H9 (cell line): ENCODE measurements around the gene AMPH. TPM values are rescaled to one million over a fixed set of nuclear protein-coding genes. Genes with fewer than 3 reads are reported as not detected.
"Not testable (repeated sequence)": the region's sequence is repeated elsewhere in the genome, so short reads cannot be mapped to it uniquely, and the experiment has no call there.

Experiments
- DNase-seq: peaks from one replicate; pipeline ENCODE4 v3.0.0-alpha.2; 2017
- H2AFZ ChIP-seq: one replicate; pipeline ENCODE4 v1.6.1; 2013; ENCODE audit warnings: mild to moderate bottlenecking, low read length, control low read depth, moderate library complexity
- H2AK5ac ChIP-seq: 2 replicates; pipeline ENCODE4 v1.6.1; 2013; ENCODE audit warnings: low read length, control low read depth, mixed read lengths; ENCODE audit not compliant: insufficient read length
- H2BK120ac ChIP-seq: one replicate; pipeline ENCODE4 v1.6.1; 2013; ENCODE audit warnings: low read depth, mild to moderate bottlenecking, low read length, control low read depth, inconsistent platforms; ENCODE audit not compliant: poor library complexity, severe bottlenecking
- H2BK12ac ChIP-seq: 2 replicates; pipeline ENCODE4 v1.6.1; 2013; ENCODE audit warnings: low read length, control low read depth, mixed read lengths, low read depth; ENCODE audit not compliant: insufficient read length
- H2BK15ac ChIP-seq: 2 replicates; pipeline ENCODE4 v1.6.1; 2013; ENCODE audit warnings: low read depth, low read length, control low read depth
- H2BK20ac ChIP-seq: one replicate; pipeline ENCODE4 v1.6.1; 2013; ENCODE audit warnings: low read depth, mild to moderate bottlenecking, low read length, control low read depth, inconsistent platforms; ENCODE audit not compliant: poor library complexity, severe bottlenecking
- H2BK5ac ChIP-seq: 2 replicates; pipeline ENCODE4 v1.6.1; 2013; ENCODE audit warnings: low read length, control low read depth, mixed read lengths; ENCODE audit not compliant: insufficient read length
- H3K14ac ChIP-seq: 2 replicates; pipeline ENCODE4 v1.6.1; 2013; ENCODE audit warnings: low read length, control low read depth; ENCODE audit not compliant: insufficient read depth
- H3K18ac ChIP-seq: 2 replicates; pipeline ENCODE4 v1.6.1; 2013; ENCODE audit warnings: low read depth, mild to moderate bottlenecking, mixed read lengths, low read length, control low read depth; ENCODE audit not compliant: insufficient read length
- H3K23ac ChIP-seq: 2 replicates; pipeline ENCODE4 v1.6.1; 2013; ENCODE audit warnings: low read length, control low read depth, mixed read lengths, low read depth; ENCODE audit not compliant: insufficient read length
- H3K23me2 ChIP-seq: 2 replicates; pipeline ENCODE4 v1.6.1; 2013; ENCODE audit warnings: low read depth, mild to moderate bottlenecking, mixed read lengths, low read length, control low read depth; ENCODE audit not compliant: insufficient read length, poor library complexity, severe bottlenecking
- H3K27ac ChIP-seq: 2 replicates; pipeline ENCODE4 v1.5.1; 2013; ENCODE audit warnings: low read length, control low read depth, mixed read lengths, low read depth; ENCODE audit not compliant: insufficient read length
- H3K27me3 ChIP-seq: 2 replicates; pipeline ENCODE4 v1.6.1; 2013; ENCODE audit warnings: low read length, control low read depth, inconsistent platforms; ENCODE audit not compliant: insufficient read depth
- H3K4ac ChIP-seq: 2 replicates; pipeline ENCODE4 v1.6.1; 2013; ENCODE audit warnings: low read depth, mild to moderate bottlenecking, control low read depth, inconsistent platforms, low read length, moderate library complexity
- H3K4me1 ChIP-seq: 2 replicates; pipeline ENCODE4 v1.6.1; 2013; ENCODE audit warnings: low read length, control low read depth, inconsistent platforms; ENCODE audit not compliant: insufficient read depth
- H3K4me2 ChIP-seq: 2 replicates; pipeline ENCODE4 v1.6.1; 2013; ENCODE audit warnings: low read length, control low read depth, mixed read lengths; ENCODE audit not compliant: insufficient read length, insufficient read depth
- H3K56ac ChIP-seq: 2 replicates; pipeline ENCODE4 v1.6.1; 2013; ENCODE audit warnings: low read depth, mild to moderate bottlenecking, mixed read lengths, low read length, control low read depth; ENCODE audit not compliant: insufficient read length
- H3K79me1 ChIP-seq: 2 replicates; pipeline ENCODE4 v1.6.1; 2013; ENCODE audit warnings: low read depth, mild to moderate bottlenecking, moderate library complexity, low read length, control low read depth, inconsistent platforms; ENCODE audit not compliant: insufficient read depth, poor library complexity, severe bottlenecking
- H3K79me2 ChIP-seq: 2 replicates; pipeline ENCODE4 v1.6.1; 2013; ENCODE audit warnings: low read length, control low read depth, inconsistent platforms; ENCODE audit not compliant: insufficient read depth
- H3K9ac ChIP-seq: 2 replicates; pipeline ENCODE4 v1.6.1; 2013; ENCODE audit warnings: low read length, control low read depth, mixed read lengths; ENCODE audit not compliant: insufficient read length; ENCODE audit errors: extremely low read depth
- H3K9me3 ChIP-seq: one replicate; pipeline ENCODE4 v1.6.1; 2013; ENCODE audit warnings: low read depth, low read length, inconsistent platforms; ENCODE audit not compliant: control insufficient read depth
- H3T11ph ChIP-seq: one replicate; pipeline ENCODE4 v1.6.1; 2013; ENCODE audit warnings: mild to moderate bottlenecking, low read length, control low read depth, inconsistent platforms
- H4K20me1 ChIP-seq: one replicate; pipeline ENCODE4 v1.6.1; 2013; ENCODE audit not compliant: control insufficient read depth, insufficient read length, insufficient read depth
- H4K5ac ChIP-seq: 2 replicates; pipeline ENCODE4 v1.6.1; 2013; ENCODE audit warnings: low read depth, mild to moderate bottlenecking, mixed read lengths, low read length, control low read depth; ENCODE audit not compliant: insufficient read length
- H4K8ac ChIP-seq: replicated peaks from 2 replicates; pipeline ENCODE4 v1.6.1; 2013; ENCODE audit warnings: low read length, control low read depth, mixed read lengths, low read depth; ENCODE audit not compliant: insufficient read length
- H4K91ac ChIP-seq: 2 replicates; pipeline ENCODE4 v1.6.1; 2013; ENCODE audit warnings: low read depth, mild to moderate bottlenecking, moderate library complexity, mixed read lengths, low read length, control low read depth; ENCODE audit not compliant: insufficient read length
- H3K27ac Mint-ChIP-seq, 3 experiments: 2 replicates in 2 of 3; 3 replicates in 1 of 3; pipeline ENCODE4 v1.8.0; 2020 to 2021; ENCODE audit warnings: mixed read lengths in 3 of 3, mild to moderate bottlenecking in 1 of 3, moderate library complexity in 1 of 3
- H3K27me3 Mint-ChIP-seq: 2 replicates; pipeline ENCODE4 v1.8.0; 2021; ENCODE audit warnings: low read depth, mild to moderate bottlenecking, moderate library complexity, mixed read lengths
- H3K36me3 Mint-ChIP-seq, 3 experiments: 2 replicates in 2 of 3; 3 replicates in 1 of 3; pipeline ENCODE4 v1.8.0; 2020 to 2021; ENCODE audit warnings: low read depth in 3 of 3, mixed read lengths in 3 of 3; ENCODE audit not compliant: insufficient read depth in 1 of 3
- H3K4me1 Mint-ChIP-seq, 2 experiments: 2 replicates each; pipeline ENCODE4 v1.8.0; 2020; ENCODE audit warnings: mixed read lengths in 2 of 2
- H3K4me3 Mint-ChIP-seq, 2 experiments: 2 replicates in 1 of 2; 3 replicates in 1 of 2; pipeline ENCODE4 v1.8.0; 2020 to 2021; ENCODE audit warnings: mild to moderate bottlenecking in 2 of 2, mixed read lengths in 2 of 2, moderate library complexity in 1 of 2
- H3K9me3 Mint-ChIP-seq, 2 experiments: 2 replicates in 1 of 2; 3 replicates in 1 of 2; pipeline ENCODE4 v1.8.0; 2020; ENCODE audit warnings: mild to moderate bottlenecking in 2 of 2, mixed read lengths in 2 of 2, moderate library complexity in 1 of 2
- CTCF ChIP-seq: fragments of 200-600 bp; sonication (generic); conservative IDR thresholded peaks from 3 replicates; pipeline ENCODE4 v1.8.0; 2021; ENCODE audit warnings: antibody characterized with exemption, mild to moderate bottlenecking
- WGBS: extraction: QIAGEN DNeasy Blood & Tissue Kit; methylation state at CpG from one replicate; pipeline ENCODE4 v1.1.7; 2013; ENCODE audit warnings: missing lambda C conversion rate, low lambda C conversion rate, mixed read lengths; ENCODE audit not compliant: insufficient read length; ENCODE audit errors: extremely low coverage; 5-methylcytosine and 5-hydroxymethylcytosine counted together
- total RNA-seq: library from RNA; stranded (reverse); gene quantifications from 2 replicates; pipeline ENCODE4 v1.2.1, GENCODE V29; 2021

Gene AMPH
- total RNA-seq, 1 experiment from 2014 or later = 4.8 TPM

- no peaks in the 10 kb centered on the region for H4K20me1 ChIP-seq
- Mint-ChIP-seq H3K27ac (no peak overlapping the region), H3K27me3 (no peaks in the 10 kb centered on the region), H3K4me1 (peaks cover 0 to 4% of the 10 kb centered on the region in 2 experiments; a peak in 2 of 4 replicates), H3K4me3 (no peak overlapping the region), H3K9me3 (no peaks in the 10 kb centered on the region), H3K36me3 (no peaks in the 10 kb centered on the region)
- WGBS = no CpG with 5 or more reads among the region's 4 CpGs
- no peaks in the 10 kb centered on the region for H3K23me2 ChIP-seq
- no peak overlapping the region for H3K9ac ChIP-seq
- no peak overlapping the region for H4K5ac ChIP-seq
- no peak overlapping the region for H4K91ac ChIP-seq
- H3K9me3 ChIP-seq = no peaks in the 10 kb centered on the region
- no peaks in the 10 kb centered on the region for H3K27me3 ChIP-seq
- no peak overlapping the region for H3K23ac ChIP-seq
- no peaks in the 10 kb centered on the region for H3K4me1 ChIP-seq
- no peak overlapping the region for H2AK5ac ChIP-seq
- no peak overlapping the region for H3K18ac ChIP-seq
- H2BK5ac ChIP-seq = no peak overlapping the region
- no peak overlapping the region for H3K14ac ChIP-seq
- H2BK15ac ChIP-seq = no peak overlapping the region
- no peak overlapping the region for H3K4me2 ChIP-seq
- no peak overlapping the region for H2BK12ac ChIP-seq
- H3T11ph ChIP-seq = no peak overlapping the region
- H3K56ac ChIP-seq = no peak overlapping the region
- H2AFZ ChIP-seq = no peak overlapping the region
- no peak overlapping the region for H2BK20ac ChIP-seq
- no peak overlapping the region for H2BK120ac ChIP-seq
- no peak for DNase-seq
- no peaks in the 10 kb centered on the region for H3K79me2 ChIP-seq
- no peak overlapping the region for H4K8ac ChIP-seq
- H3K79me1 ChIP-seq = no peaks in the 10 kb centered on the region
- TF ChIP-seq CTCF = no peak
- no peak overlapping the region for H3K27ac ChIP-seq
- no peak overlapping the region for H3K4ac ChIP-seq
Measured at GRCh38 chr7:38351601-38352000, 279.6 kb downstream of the AMPH start.

- H2BK15ac ChIP-seq, H4K20me1 ChIP-seq, H3T11ph ChIP-seq, H3K23ac ChIP-seq, H3K27ac ChIP-seq, H3K4me1 ChIP-seq, H3K36me3 Mint-ChIP-seq, DNase-seq, H2AFZ ChIP-seq, H3K23me2 ChIP-seq, H2BK120ac ChIP-seq, H3K9ac ChIP-seq, H3K14ac ChIP-seq, H2BK5ac ChIP-seq, H3K9me3 Mint-ChIP-seq, H3K4me3 Mint-ChIP-seq, H3K27me3 ChIP-seq, H3K9me3 ChIP-seq, H4K5ac ChIP-seq, H3K27me3 Mint-ChIP-seq, H2BK20ac ChIP-seq, H3K4ac ChIP-seq, H3K4me2 ChIP-seq, H4K8ac ChIP-seq, H2BK12ac ChIP-seq, H3K79me1 ChIP-seq, H3K56ac ChIP-seq, H4K91ac ChIP-seq, H3K4me1 Mint-ChIP-seq, H3K79me2 ChIP-seq, H2AK5ac ChIP-seq, H3K18ac ChIP-seq: not testable (repeated sequence)
- peak overlapping the region in 1 of 3 experiments; percentile 63; a peak in 1 of 7 replicates for H3K27ac Mint-ChIP-seq
- WGBS = no CpG with 5 or more reads among the region's 3 CpGs
Measured at GRCh38 chr7:38350777-38351176, 280.4 kb downstream of the AMPH start.
